ENCODE results near the gene AVPR2.

The AVPR2 gene

GRCh38 chrX:153953342-153953830 lies 48.9 kb downstream of the AVPR2 start:
- Mint-ChIP-seq H3K27ac (peak overlapping the region; percentile 22 to 73), H3K4me1 (ENCODE audit: low read depth in 2 of 2) (peaks cover 0 to 4% of the 10 kb centered on the region in 2 donors)

GRCh38 chrX:153953892-153954557 lies 49.6 kb downstream of the AVPR2 start:
- H3K27ac Mint-ChIP-seq, result peak overlapping the region in 1 of 2 donors; percentile 73
- no peaks in the 10 kb centered on the region for H3K9me3 Mint-ChIP-seq
- ATAC-seq (replicated peaks) (no peak), DNase-seq (no peak)
- H3K4me3 Mint-ChIP-seq, result no peak overlapping the region
- peaks cover 47% of the 10 kb centered on the region for H3K36me3 Mint-ChIP-seq (ENCODE audit: insufficient read depth)
- no peaks in the 10 kb centered on the region for H3K27me3 Mint-ChIP-seq
- peaks cover 0 to 4% of the 10 kb centered on the region in 2 donors for H3K4me1 Mint-ChIP-seq (ENCODE audit: low read depth in 2 of 2)

More at GRCh38 chrX:153953342-153953830, 48.9 kb downstream of the AVPR2 start:
- Mint-ChIP-seq H3K27me3 (no peaks in the 10 kb centered on the region), H3K9me3 (no peaks in the 10 kb centered on the region), H3K4me3 (peak overlapping the region; percentile 27 to 40), H3K36me3 (ENCODE audit: insufficient read depth) (peaks cover 47% of the 10 kb centered on the region)
- peak; percentile 83 for ATAC-seq (replicated peaks)
- peak; percentile 76 to 80 (median 79) for DNase-seq

- Mint-ChIP-seq H3K36me3 (ENCODE audit: insufficient read depth) (peaks cover 47% of the 10 kb centered on the region), H3K9me3 (no peaks in the 10 kb centered on the region), H3K27me3 (no peaks in the 10 kb centered on the region), H3K4me1 (ENCODE audit: low read depth in 2 of 2) (peaks cover 0 to 4% of the 10 kb centered on the region in 2 donors), H3K4me3 (no peak overlapping the region), H3K27ac (peak overlapping the region in 1 of 2 donors; percentile 73)
- ATAC-seq (replicated peaks) (no peak), DNase-seq (no peak)
Observed at GRCh38 chrX:153954558-153955227, 50.2 kb downstream of the AVPR2 start.

GRCh38 chrX:153955228-153955732 lies 50.8 kb downstream of the AVPR2 start:
- Mint-ChIP-seq H3K9me3 (no peaks in the 10 kb centered on the region), H3K4me3 (no peak overlapping the region), H3K27ac (peak overlapping the region in 1 of 2 donors; percentile 23), H3K36me3 (ENCODE audit: insufficient read depth) (peaks cover 45% of the 10 kb centered on the region), H3K4me1 (ENCODE audit: low read depth in 2 of 2) (peaks cover 0 to 4% of the 10 kb centered on the region in 2 donors), H3K27me3 (no peaks in the 10 kb centered on the region)
- no peak for ATAC-seq (replicated peaks)
- DNase-seq, result no peak

- no peaks in the 10 kb centered on the region for H3K27me3 Mint-ChIP-seq
- no peaks in the 10 kb centered on the region for H3K9me3 Mint-ChIP-seq
- H3K4me1 Mint-ChIP-seq (ENCODE audit: low read depth in 2 of 2), result peaks cover 0 to 4% of the 10 kb centered on the region in 2 donors
- ATAC-seq (replicated peaks) (no peak), DNase-seq (no peak)
- peaks cover 44% of the 10 kb centered on the region for H3K36me3 Mint-ChIP-seq (ENCODE audit: insufficient read depth)
- peak overlapping the region in 1 of 2 donors; percentile 23 for H3K27ac Mint-ChIP-seq
- H3K4me3 Mint-ChIP-seq, result no peak overlapping the region
Observed at GRCh38 chrX:153956044-153956907, 51.8 kb downstream of the AVPR2 start.

Data from effector memory CD8-positive, alpha-beta T cell (primary cell).